ENCODE measurements around the gene FAM204A.

Gene FAM204A

GRCh38 chr10:118276727-118277126, 65.4 kb downstream of the FAM204A start:
- no peak for FAIRE-seq
- TF ChIP-seq PAX5 (IDR thresholded peaks at IDR 0.05; ENCODE audit: insufficient read depth, low read length, severe bottlenecking), result no peak

GRCh38 chr10:118276204-118276603, 65.9 kb downstream of the FAM204A start:
- DNase-seq (ENCODE audit: insufficient read length, low spot score), result no peak
- TF ChIP-seq TAF1 (IDR thresholded peaks at IDR 0.05; ENCODE audit: low read depth, low read length) (no peak), POLR2A (IDR thresholded peaks at IDR 0.05; ENCODE audit: low read depth, low read length) (no peak), POLR2AphosphoS5 (IDR thresholded peaks at IDR 0.05; ENCODE audit: low read depth, low read length) (no peak), PAX5 (IDR thresholded peaks at IDR 0.05; ENCODE audit: insufficient read depth, low read length, severe bottlenecking) (no peak), SPI1 (IDR thresholded peaks at IDR 0.05; ENCODE audit: low read depth, low read length) (no peak), POU2F2 (IDR thresholded peaks at IDR 0.05; ENCODE audit: low read depth, low read length) (no peak)
- no peak for FAIRE-seq

More at GRCh38 chr10:118276727-118277126, 65.4 kb downstream of the FAM204A start:
- DNase-seq (ENCODE audit: insufficient read length, low spot score), result no peak

DNA sequence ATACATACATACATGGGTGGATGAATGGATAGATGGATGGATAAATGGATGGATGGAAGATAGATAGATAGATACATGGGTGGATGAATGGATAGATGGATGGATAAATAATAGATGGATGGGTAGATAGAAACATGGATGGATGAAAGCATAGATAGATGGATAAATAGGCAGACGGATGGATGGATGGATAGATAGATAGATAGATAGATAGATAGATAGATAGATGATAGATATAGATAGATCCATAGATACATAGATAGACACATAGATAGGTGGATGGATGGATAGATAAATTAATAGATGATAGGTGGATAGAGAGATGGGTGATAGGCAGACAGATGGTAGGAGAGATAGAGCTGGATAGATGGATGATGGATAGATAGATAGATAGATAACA, 68.5 kb downstream of the FAM204A start:
- DNase-seq (ENCODE audit: insufficient read length, low spot score), result no peak
- TF ChIP-seq POLR2A (IDR thresholded peaks at IDR 0.05; ENCODE audit: low read depth, low read length), result no peak
- no peak for TF ChIP-seq POU2F2 (IDR thresholded peaks at IDR 0.05; ENCODE audit: low read depth, low read length)
- no peak for TF ChIP-seq SPI1 (IDR thresholded peaks at IDR 0.05; ENCODE audit: low read depth, low read length)
- FAIRE-seq, result no peak

- DNase-seq (ENCODE audit: insufficient read length, low spot score) (no peak), FAIRE-seq (no peak)
- no peak for TF ChIP-seq SPI1 (IDR thresholded peaks at IDR 0.05; ENCODE audit: low read depth, low read length)
- no peak for TF ChIP-seq POLR2A (IDR thresholded peaks at IDR 0.05; ENCODE audit: low read depth, low read length)
- TF ChIP-seq TAF1 (IDR thresholded peaks at IDR 0.05; ENCODE audit: low read depth, low read length), result no peak
- TF ChIP-seq POLR2AphosphoS5 (IDR thresholded peaks at IDR 0.05; ENCODE audit: low read depth, low read length), result no peak
- TF ChIP-seq POU2F2 (IDR thresholded peaks at IDR 0.05; ENCODE audit: low read depth, low read length), result no peak
- TF ChIP-seq PAX5 (IDR thresholded peaks at IDR 0.05; ENCODE audit: insufficient read depth, low read length, severe bottlenecking), result no peak
Observed at GRCh38 chr10:118272767-118273166, 69.4 kb downstream of the FAM204A start.

GRCh38 chr10:118272149-118272721, 69.9 kb downstream of the FAM204A start:
- DNase-seq (ENCODE audit: insufficient read length, low spot score) (no peak), FAIRE-seq (no peak)
- TF ChIP-seq SPI1 (IDR thresholded peaks at IDR 0.05; ENCODE audit: low read depth, low read length) (no peak), POLR2A (IDR thresholded peaks at IDR 0.05; ENCODE audit: low read depth, low read length) (no peak), TAF1 (IDR thresholded peaks at IDR 0.05; ENCODE audit: low read depth, low read length) (no peak)

GRCh38 chr10:118271671-118272070, 70.5 kb downstream of the FAM204A start:
- DNase-seq (ENCODE audit: insufficient read length, low spot score) (no peak), FAIRE-seq (no peak)
- TF ChIP-seq POLR2AphosphoS5 (IDR thresholded peaks at IDR 0.05; ENCODE audit: low read depth, low read length) (no peak), PAX5 (IDR thresholded peaks at IDR 0.05; ENCODE audit: insufficient read depth, low read length, severe bottlenecking) (no peak), POU2F2 (IDR thresholded peaks at IDR 0.05; ENCODE audit: low read depth, low read length) (no peak), TAF1 (IDR thresholded peaks at IDR 0.05; ENCODE audit: low read depth, low read length) (no peak)

DNA sequence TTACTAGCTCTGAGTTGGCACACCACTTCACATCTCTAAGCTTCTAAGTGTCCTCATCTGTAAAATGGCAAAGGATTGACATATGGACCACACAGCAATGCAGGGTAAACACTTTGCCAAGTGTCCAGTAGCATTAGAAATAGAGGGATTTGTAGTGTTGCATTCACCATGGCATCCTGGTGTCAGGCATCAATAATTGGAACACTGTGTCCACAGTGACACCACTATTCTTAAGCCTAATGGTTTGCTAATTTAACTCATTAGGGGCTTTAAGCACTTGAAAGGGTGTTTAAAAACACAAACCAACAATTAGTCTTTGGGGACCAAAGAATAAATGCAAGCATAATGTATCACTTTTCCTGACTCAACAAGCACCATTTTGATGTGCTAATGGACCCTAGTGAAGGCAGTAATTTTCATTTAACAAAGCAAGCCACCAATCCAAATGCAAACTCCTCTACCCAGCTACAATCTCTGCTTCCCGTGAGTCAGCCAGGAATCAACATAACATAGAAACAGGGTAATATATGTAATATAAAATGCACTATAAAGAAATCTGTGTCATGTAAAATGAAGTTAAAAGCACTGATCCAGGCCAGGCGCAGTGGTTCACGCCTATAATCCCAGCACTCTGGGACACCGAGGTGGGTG, 75.9 kb downstream of the FAM204A start:
- DNase-seq (ENCODE audit: insufficient read length, low spot score) (no peak), FAIRE-seq (no peak)
- TF ChIP-seq TAF1 (IDR thresholded peaks at IDR 0.05; ENCODE audit: low read depth, low read length) (no peak), PAX5 (IDR thresholded peaks at IDR 0.05; ENCODE audit: insufficient read depth, low read length, severe bottlenecking) (no peak), POLR2AphosphoS5 (IDR thresholded peaks at IDR 0.05; ENCODE audit: low read depth, low read length) (no peak), POLR2A (IDR thresholded peaks at IDR 0.05; ENCODE audit: low read depth, low read length) (no peak), SPI1 (IDR thresholded peaks at IDR 0.05; ENCODE audit: low read depth, low read length) (no peak), POU2F2 (IDR thresholded peaks at IDR 0.05; ENCODE audit: low read depth, low read length) (no peak)

- FAIRE-seq, result no peak
- DNase-seq (ENCODE audit: insufficient read length, low spot score), result no peak
- no peak for TF ChIP-seq POU2F2 (IDR thresholded peaks at IDR 0.05; ENCODE audit: low read depth, low read length)
- no peak for TF ChIP-seq TAF1 (IDR thresholded peaks at IDR 0.05; ENCODE audit: low read depth, low read length)
- TF ChIP-seq PAX5 (IDR thresholded peaks at IDR 0.05; ENCODE audit: insufficient read depth, low read length, severe bottlenecking), result no peak
Observed at GRCh38 chr10:118264838-118265470, 77.2 kb downstream of the FAM204A start.

GRCh38 chr10:118264252-118264651, 77.9 kb downstream of the FAM204A start:
- no peak for TF ChIP-seq POLR2AphosphoS5 (IDR thresholded peaks at IDR 0.05; ENCODE audit: low read depth, low read length)
- DNase-seq (ENCODE audit: insufficient read length, low spot score) (no peak), FAIRE-seq (no peak)

- no peak for FAIRE-seq
- no peak for DNase-seq (ENCODE audit: insufficient read length, low spot score)
- no peak for TF ChIP-seq SPI1 (IDR thresholded peaks at IDR 0.05; ENCODE audit: low read depth, low read length)
- TF ChIP-seq TAF1 (IDR thresholded peaks at IDR 0.05; ENCODE audit: low read depth, low read length), result no peak
- TF ChIP-seq PAX5 (IDR thresholded peaks at IDR 0.05; ENCODE audit: insufficient read depth, low read length, severe bottlenecking), result no peak
- TF ChIP-seq POLR2AphosphoS5 (IDR thresholded peaks at IDR 0.05; ENCODE audit: low read depth, low read length), result no peak
- no peak for TF ChIP-seq POU2F2 (IDR thresholded peaks at IDR 0.05; ENCODE audit: low read depth, low read length)
- no peak for TF ChIP-seq POLR2A (IDR thresholded peaks at IDR 0.05; ENCODE audit: low read depth, low read length)
Observed at GRCh38 chr10:118262538-118262937, 79.6 kb downstream of the FAM204A start.
